Keratinocyte (primary cell): ENCODE measurements around the gene CCDC126. TPM values are rescaled to one million over a fixed set of nuclear protein-coding genes. Genes with fewer than 3 reads are reported as not detected.

Experiments
- DNase-seq: peaks from one replicate; pipeline ENCODE4 v3.0.0-alpha.2; 2011; ENCODE audit warnings: low read depth, missing footprints, low spot score
- FAIRE-seq: peaks from 2 replicates; lab custom pipeline; 2011; peaks lifted over from hg19 to GRCh38; lab: Jason Lieb, UNC
- H2AFZ ChIP-seq: 2 replicates; pipeline ENCODE4 v1.6.0; 2012; ENCODE audit warnings: low read length, control low read depth, inconsistent platforms; ENCODE audit not compliant: control insufficient read depth
- H3K27ac ChIP-seq: 2 replicates; pipeline ENCODE4 v1.5.1; 2011; ENCODE audit warnings: low read length; ENCODE audit not compliant: control insufficient read depth, insufficient read depth
- H3K27me3 ChIP-seq: 3 replicates; pipeline ENCODE4 v1.6.0; 2011; ENCODE audit warnings: low read length; ENCODE audit not compliant: control insufficient read depth, insufficient read depth; ENCODE audit errors: extremely low read depth
- H3K36me3 ChIP-seq, 2 experiments: 2 replicates in 1 of 2; 3 replicates in 1 of 2; pipeline ENCODE4 v1.5.1; 2011; ENCODE audit warnings: low read length in 2 of 2, mild to moderate bottlenecking in 1 of 2; ENCODE audit not compliant: control insufficient read depth in 2 of 2, insufficient read depth in 2 of 2; ENCODE audit errors: extremely low read depth in 1 of 2
- H3K4me1 ChIP-seq: 3 replicates; pipeline ENCODE4 v1.5.1; 2011; ENCODE audit warnings: low read length; ENCODE audit not compliant: control insufficient read depth, insufficient read depth; ENCODE audit errors: extremely low read depth
- H3K4me2 ChIP-seq: 3 replicates; pipeline ENCODE4 v1.6.0; 2011; ENCODE audit warnings: low read depth, low read length; ENCODE audit not compliant: control insufficient read depth, insufficient read depth; ENCODE audit errors: extremely low read depth
- H3K4me3 ChIP-seq, 3 experiments: fragments of 200-600 bp in 1 of 3; sonication (generic) in 1 of 3; 2 replicates in 2 of 3; 3 replicates in 1 of 3; pipeline ENCODE4 v1.5.1; 2011 to 2016; ENCODE audit warnings: low read length in 3 of 3, mild to moderate bottlenecking in 3 of 3, control low read depth in 2 of 3, inconsistent platforms in 1 of 3, low read depth in 1 of 3, mixed read lengths in 1 of 3, mixed run types in 1 of 3, moderate library complexity in 1 of 3; ENCODE audit not compliant: control insufficient read depth in 2 of 3, insufficient read depth in 2 of 3; ENCODE audit errors: extremely low read depth in 1 of 3
- H3K79me2 ChIP-seq: 2 replicates; pipeline ENCODE4 v1.6.0; 2012; ENCODE audit warnings: low read length; ENCODE audit not compliant: control insufficient read depth, insufficient read depth
- H3K9ac ChIP-seq: 3 replicates; pipeline ENCODE4 v1.6.0; 2011; ENCODE audit warnings: low read length; ENCODE audit not compliant: control insufficient read depth, insufficient read depth; ENCODE audit errors: extremely low read depth
- H3K9me1 ChIP-seq: 3 replicates; pipeline ENCODE4 v1.6.0; 2011; ENCODE audit warnings: low read length; ENCODE audit not compliant: control insufficient read depth, insufficient read depth; ENCODE audit errors: extremely low read depth
- H3K9me3 ChIP-seq: 2 replicates; pipeline ENCODE4 v1.5.1; 2012; ENCODE audit warnings: low read depth, low read length; ENCODE audit not compliant: control insufficient read depth
- H4K20me1 ChIP-seq: 3 replicates; pipeline ENCODE4 v1.6.0; 2011; ENCODE audit warnings: low read length; ENCODE audit not compliant: control insufficient read depth, insufficient read depth; ENCODE audit errors: extremely low read depth
- CTCF ChIP-seq, 3 experiments: IDR thresholded peaks in 1 of 3; conservative IDR thresholded peaks in 1 of 3; optimal IDR thresholded peaks in 1 of 3; 2 replicates in 2 of 3; 3 replicates in 1 of 3; pipeline versions ENCODE3 to v1.5.1; 2011; ENCODE audit warnings: low read length in 3 of 3, mild to moderate bottlenecking in 3 of 3, moderate library complexity in 2 of 3, control low read depth in 1 of 3, inconsistent platforms in 1 of 3; ENCODE audit not compliant: insufficient read depth in 2 of 3; ENCODE audit errors: extremely low read depth in 1 of 3
- EZH2 ChIP-seq: IDR thresholded peaks from one replicate; pipeline ENCODE4 v1.6.1; 2012; ENCODE audit warnings: inconsistent platforms, mild to moderate bottlenecking, low read length, moderate library complexity
- dilution Hi-C: fragments of 300-500 bp; cut with MboI; formaldehyde crosslinking; loops from one replicate; pipeline ENCODE4 v1.7.0; 2020; ENCODE audit warnings: low sequenced_read_pairs; ENCODE audit not compliant: extremely low pct_ligation_motif_present
- polyA plus RNA-seq, 5 experiments: library from polyadenylated mRNA; depleted of rRNA in 3 of 5; stranded (reverse) in 3 of 5; stranded (forward) in 1 of 5; unstranded in 1 of 5; fragments of >200 nt; gene quantifications; 1 replicate in 1 of 5; 2 replicates in 3 of 5; 3 replicates in 1 of 5; pipeline versions ENCODE4 v1.2.1 to v1.2.3, GENCODE V29; 2011 to 2012; ENCODE audit warnings: missing spikeins in 2 of 5, low read depth in 1 of 5, low replicate concordance in 1 of 5

Gene CCDC126
- polyA plus RNA-seq, 1 donor (not counting 4 experiments of a cell fraction or from before 2014, with no cell fraction given), result 8.4 TPM

GRCh38 chr7:23689165-23689564 lies 92.0 kb downstream of the CCDC126 start:
- no peaks in the 10 kb centered on the region for H4K20me1 ChIP-seq
- no peaks in the 10 kb centered on the region for H3K27me3 ChIP-seq
- DNase-seq, result no peak
- H3K27ac ChIP-seq, result no peak overlapping the region
- H3K9me1 ChIP-seq, result no peaks in the 10 kb centered on the region
- no peaks in the 10 kb centered on the region for H3K9me3 ChIP-seq
- H3K4me2 ChIP-seq, result no peak overlapping the region
- no peaks in the 10 kb centered on the region for H3K36me3 ChIP-seq
- no peaks in the 10 kb centered on the region for H3K79me2 ChIP-seq
- H3K9ac ChIP-seq, result no peak overlapping the region
- no peak overlapping the region for H2AFZ ChIP-seq
- dilution Hi-C loops, result no loop called here
- TF ChIP-seq EZH2 (no peak), CTCF (optimal IDR thresholded peaks at IDR 0.05 in 1 of 3, IDR thresholded peaks at IDR 0.05 in 1 of 3, conservative IDR thresholded peaks at IDR 0.05 in 1 of 3; ENCODE audit: extremely low read depth in 1 of 3, insufficient read depth in 2 of 3, low read length in 3 of 3) (no peak)
- no peak for FAIRE-seq
- H3K4me1 ChIP-seq, result no peaks in the 10 kb centered on the region
- no peak overlapping the region for H3K4me3 ChIP-seq

GRCh38 chr7:23691320-23691719 lies 94.1 kb downstream of the CCDC126 start:
- no peak overlapping the region for H2AFZ ChIP-seq
- no peak overlapping the region for H3K4me3 ChIP-seq
- no peaks in the 10 kb centered on the region for H3K9me1 ChIP-seq
- H3K9ac ChIP-seq, result no peak overlapping the region
- H3K4me1 ChIP-seq, result no peaks in the 10 kb centered on the region
- no peaks in the 10 kb centered on the region for H3K36me3 ChIP-seq
- H3K27me3 ChIP-seq, result no peaks in the 10 kb centered on the region
- no peaks in the 10 kb centered on the region for H4K20me1 ChIP-seq
- H3K27ac ChIP-seq, result no peak overlapping the region
- dilution Hi-C loops, result no loop called here
- H3K79me2 ChIP-seq, result no peaks in the 10 kb centered on the region
- H3K9me3 ChIP-seq, result no peaks in the 10 kb centered on the region
- no peak overlapping the region for H3K4me2 ChIP-seq
- FAIRE-seq (no peak), DNase-seq (no peak)
- TF ChIP-seq EZH2, result no peak
- TF ChIP-seq CTCF (optimal IDR thresholded peaks at IDR 0.05 in 1 of 3, IDR thresholded peaks at IDR 0.05 in 1 of 3, conservative IDR thresholded peaks at IDR 0.05 in 1 of 3; ENCODE audit: extremely low read depth in 1 of 3, insufficient read depth in 2 of 3, low read length in 3 of 3), result no peak
